Vagina (tissue), 2 donors: ENCODE results near the gene CA5A. TPM values are rescaled to one million over a fixed set of nuclear protein-coding genes. Genes with fewer than 3 reads are reported as not detected.

ENCODE experiments used
- DNase-seq, 2 donors: peaks; one replicate each; pipeline ENCODE4 v3.0.0-alpha.2; 2017; ENCODE audit errors: extremely low spot score in 2 of 2
- H3K27ac ChIP-seq: fragments of 200-600 bp; sonication (generic); one replicate; pipeline ENCODE4 v1.5.1; 2019
- H3K27me3 ChIP-seq: fragments of 200-600 bp; sonication (generic); one replicate; pipeline ENCODE4 v1.5.1; 2019
- H3K36me3 ChIP-seq, 2 donors: fragments of 200-600 bp; sonication (generic); one replicate each; pipeline ENCODE4 v1.5.1; 2017 to 2019
- H3K4me1 ChIP-seq: fragments of 200-600 bp; sonication (generic); one replicate; pipeline ENCODE4 v1.5.1; 2019
- H3K4me3 ChIP-seq, 2 donors: fragments of 200-600 bp; sonication (generic); 1 replicate in 1 of 2; 2 replicates in 1 of 2; pipeline ENCODE4 v1.5.1; 2016 to 2019
- H3K9me3 ChIP-seq: fragments of 200-600 bp; sonication (generic); one replicate; pipeline ENCODE4 v1.5.1; 2019
- CTCF ChIP-seq, 3 experiments: fragments of 450-650 bp in 2 of 3; fragments of 200-600 bp in 1 of 3; sonication (generic) in 1 of 3; IDR thresholded peaks; one replicate each; pipeline ENCODE4 v1.5.1; 2017 to 2019; ENCODE audit warnings: antibody characterized with exemption in 3 of 3, mild to moderate bottlenecking in 2 of 3, moderate library complexity in 2 of 3
- POLR2A ChIP-seq, 2 donors: fragments of 450-650 bp; IDR thresholded peaks; one replicate each; pipeline ENCODE4 v1.6.1; 2017; ENCODE audit warnings: antibody characterized with exemption in 2 of 2, mild to moderate bottlenecking in 2 of 2, moderate library complexity in 2 of 2
- POLR2AphosphoS5 ChIP-seq, 2 donors: sonication (generic); formaldehyde crosslinking; IDR thresholded peaks; one replicate each; pipeline ENCODE4 v1.9.0; 2017; ENCODE audit warnings: antibody characterized with exemption in 2 of 2, mild to moderate bottlenecking in 2 of 2, low read depth in 1 of 2; ENCODE audit not compliant: insufficient read depth in 1 of 2
- intact Hi-C: fragments of 100-400 bp; cut with DNase I; formaldehyde crosslinking; loops from one replicate; pipeline ENCODE4 v1.15.1; 2023
- total RNA-seq: library from RNA; depleted of rRNA; stranded (reverse); fragments of >200 nt; gene quantifications from one replicate; pipeline ENCODE4 v1.2.3, GENCODE V29; 2016

The CA5A gene
- total RNA-seq, 1 donor from 2014 or later: not detected

DNA sequence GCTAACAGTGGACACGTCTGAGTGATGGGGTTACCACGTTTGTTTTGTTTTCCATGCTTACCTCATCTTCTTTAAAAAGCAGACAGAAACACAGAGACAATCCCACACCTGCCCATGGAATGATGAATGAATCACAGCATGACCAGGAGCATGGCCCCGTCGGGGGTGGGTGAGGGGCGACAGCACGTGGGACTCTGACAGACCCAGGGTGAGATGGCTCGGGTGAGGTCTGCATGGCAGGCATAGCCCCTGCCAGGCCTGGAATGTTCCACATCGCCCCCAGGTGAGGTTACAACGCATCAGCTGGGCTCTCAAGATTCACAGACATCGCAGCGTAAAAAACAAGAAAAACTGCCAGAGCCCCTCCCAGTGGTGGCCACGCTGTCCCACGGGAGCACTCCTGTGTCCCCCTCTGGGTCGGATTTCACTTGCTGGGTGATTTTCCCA lies 85.2 kb downstream of the CA5A start:
- Histone ChIP-seq H3K27ac (no peak overlapping the region), H3K36me3 (no peaks in the 10 kb centered on the region), H3K27me3 (no peaks in the 10 kb centered on the region), H3K4me1 (peaks cover 51% of the 10 kb centered on the region), H3K9me3 (no peaks in the 10 kb centered on the region), H3K4me3 (no peak overlapping the region)
- TF ChIP-seq POLR2AphosphoS5 (IDR thresholded peaks at IDR 0.05; ENCODE audit: insufficient read depth in 1 of 2, low read depth in 1 of 2) (no peak), CTCF (IDR thresholded peaks at IDR 0.05) (no peak), POLR2A (IDR thresholded peaks at IDR 0.05) (no peak)
- intact Hi-C loops: no loop called here
- no peak for DNase-seq

GRCh38 chr16:87850009-87851006 lies 86.0 kb downstream of the CA5A start:
- Histone ChIP-seq H3K27ac (no peak overlapping the region), H3K4me3 (no peak overlapping the region), H3K27me3 (no peaks in the 10 kb centered on the region), H3K9me3 (no peaks in the 10 kb centered on the region), H3K4me1 (peaks cover 44% of the 10 kb centered on the region), H3K36me3 (no peaks in the 10 kb centered on the region)
- intact Hi-C loops: no loop called here
- DNase-seq: no peak
- TF ChIP-seq POLR2AphosphoS5 (IDR thresholded peaks at IDR 0.05; ENCODE audit: insufficient read depth in 1 of 2, low read depth in 1 of 2) (peak in 1 of 2 donors; percentile 19), CTCF (IDR thresholded peaks at IDR 0.05) (peak; percentile 82 to 86 (median 86)), POLR2A (IDR thresholded peaks at IDR 0.05) (no peak)

- Histone ChIP-seq H3K27me3 (no peaks in the 10 kb centered on the region), H3K4me1 (peaks cover 45% of the 10 kb centered on the region), H3K27ac (no peak overlapping the region), H3K36me3 (no peaks in the 10 kb centered on the region), H3K9me3 (no peaks in the 10 kb centered on the region), H3K4me3 (no peak overlapping the region)
- intact Hi-C loops: no loop called here
- no peak for DNase-seq
- TF ChIP-seq POLR2AphosphoS5 (IDR thresholded peaks at IDR 0.05; ENCODE audit: insufficient read depth in 1 of 2, low read depth in 1 of 2): no peak
- no peak for TF ChIP-seq CTCF (IDR thresholded peaks at IDR 0.05)
- no peak for TF ChIP-seq POLR2A (IDR thresholded peaks at IDR 0.05)
Measured at GRCh38 chr16:87849419-87850008, 86.8 kb downstream of the CA5A start.

GRCh38 chr16:87848676-87849345 lies 87.5 kb downstream of the CA5A start:
- no peak overlapping the region for H3K4me3 ChIP-seq
- no peaks in the 10 kb centered on the region for H3K36me3 ChIP-seq
- H3K9me3 ChIP-seq: no peaks in the 10 kb centered on the region
- TF ChIP-seq CTCF (IDR thresholded peaks at IDR 0.05) (no peak), POLR2AphosphoS5 (IDR thresholded peaks at IDR 0.05; ENCODE audit: insufficient read depth in 1 of 2, low read depth in 1 of 2) (no peak), POLR2A (IDR thresholded peaks at IDR 0.05) (no peak)
- H3K27me3 ChIP-seq: no peaks in the 10 kb centered on the region
- no peak overlapping the region for H3K27ac ChIP-seq
- intact Hi-C loops: no loop called here
- H3K4me1 ChIP-seq: peaks cover 45% of the 10 kb centered on the region
- no peak for DNase-seq
